Adrenal gland (tissue), 12 donors: ENCODE data around the gene GLI1. TPM values are rescaled to one million over a fixed set of nuclear protein-coding genes. Genes with fewer than 3 reads are reported as not detected.

Source experiments
- DNase-seq, 7 donors: peaks; one replicate each; pipeline ENCODE4 v3.0.0-alpha.2; 2019 to 2020
- H3K27ac ChIP-seq, 5 donors: fragments of 200-600 bp; sonication (generic) in 4 of 5; 1 replicate in 3 of 5; 2 replicates in 2 of 5; pipeline versions ENCODE4 v1.5.1 to v1.8.0; 2016 to 2020; ENCODE audit warnings: mild to moderate bottlenecking in 1 of 5
- H3K27me3 ChIP-seq: fragments of 200-600 bp; 2 replicates; pipeline ENCODE4 v1.8.0; 2021
- H3K36me3 ChIP-seq, 2 donors: fragments of 200-600 bp; replicated peaks in 1 of 2; 1 replicate in 1 of 2; 2 replicates in 1 of 2; pipeline versions ENCODE4 v1.5.1 to v1.8.0; 2018 to 2022
- H3K4me1 ChIP-seq, 2 donors: fragments of 200-600 bp; replicated peaks in 1 of 2; 1 replicate in 1 of 2; 2 replicates in 1 of 2; pipeline versions ENCODE4 v1.5.1 to v1.8.0; 2018 to 2021
- H3K4me3 ChIP-seq, 4 donors: fragments of 200-600 bp; sonication (generic) in 3 of 4; one replicate each; pipeline ENCODE4 v1.5.1; 2016 to 2018
- H3K9me3 ChIP-seq, 3 donors: fragments of 200-600 bp; sonication (generic) in 1 of 3; replicated peaks in 1 of 3; 1 replicate in 2 of 3; 2 replicates in 1 of 3; pipeline versions ENCODE4 v1.5.1 to v1.8.0; 2016 to 2021
- POLR2A ChIP-seq, 2 donors: fragments of 450-650 bp; IDR thresholded peaks; one replicate each; pipeline ENCODE4 v1.6.1; 2017; ENCODE audit warnings: antibody characterized with exemption in 2 of 2, mild to moderate bottlenecking in 2 of 2, moderate library complexity in 1 of 2
- WGBS, 4 donors: extraction: QIAGEN DNeasy Blood & Tissue Kit in 2 of 4; methylation state at CpG; one replicate each; pipeline versions ENCODE4 v1.1.5 to v1.1.7; 2013 to 2017; 5-methylcytosine and 5-hydroxymethylcytosine counted together
- intact Hi-C, 2 donors: fragments of 100-400 bp; cut with DNase I; formaldehyde crosslinking; loops; one replicate each; pipeline versions ENCODE4 v1.14.1 to v1.15.0; 2022 to 2023
- polyA plus RNA-seq, 3 donors: library from polyadenylated mRNA; stranded (reverse); fragments of 200-250 nt in 2 of 3; fragments of 350-450 nt in 1 of 3; fragmentation: Illumina TruSeq in 1 of 3; extraction: RNeasy Lipid Tissue Mini Kit (QIAGEN cat#74804) in 1 of 3; gene quantifications; one replicate each; pipeline ENCODE4 v1.2.3, GENCODE V29; 2013 to 2014
- total RNA-seq, 9 donors: library from RNA; depleted of rRNA in 4 of 9; stranded (reverse); fragments of >200 nt in 4 of 9; fragments of 120-200 nt in 1 of 9; fragmentation: NEBNext Ultra II Directional in 1 of 9; extraction: Animal tissue kit (Norgen Biotek cat#: 25700) in 1 of 9; gene quantifications; one replicate each; pipeline versions ENCODE4 v1.1.0 to v1.2.4, GENCODE V29; 2013 to 2023
- TF ChIP-seq, protein P1 (sequence below), 6 experiments: fragments of 450-650 bp in 4 of 6; fragments of 200-600 bp in 2 of 6; sonication (generic) in 1 of 6; IDR thresholded peaks; 1 replicate in 5 of 6; 2 replicates in 1 of 6; pipeline versions ENCODE4 v1.5.1 to v1.8.0; 2016 to 2021; ENCODE audit warnings: antibody characterized with exemption in 6 of 6, mild to moderate bottlenecking in 2 of 6, moderate library complexity in 1 of 6
- donor health status: healthy with polysubstance abuse.
- donor health status: Bipolar disorder and iron deficiency.
- donor health status: DM: yes; HTN: yes; CAD: no.
- donor health status: DM: no; HTN: no; CAD: no.
- donor health status: DM: no; HTN: no; CAD: no.
- donor health status: DM: yes; HTN: yes; CAD: no.

GLI1 gene
- total and polyA plus RNA-seq, 12 donors: 0.30 to 7.2 (median 1.4) TPM

DNA sequence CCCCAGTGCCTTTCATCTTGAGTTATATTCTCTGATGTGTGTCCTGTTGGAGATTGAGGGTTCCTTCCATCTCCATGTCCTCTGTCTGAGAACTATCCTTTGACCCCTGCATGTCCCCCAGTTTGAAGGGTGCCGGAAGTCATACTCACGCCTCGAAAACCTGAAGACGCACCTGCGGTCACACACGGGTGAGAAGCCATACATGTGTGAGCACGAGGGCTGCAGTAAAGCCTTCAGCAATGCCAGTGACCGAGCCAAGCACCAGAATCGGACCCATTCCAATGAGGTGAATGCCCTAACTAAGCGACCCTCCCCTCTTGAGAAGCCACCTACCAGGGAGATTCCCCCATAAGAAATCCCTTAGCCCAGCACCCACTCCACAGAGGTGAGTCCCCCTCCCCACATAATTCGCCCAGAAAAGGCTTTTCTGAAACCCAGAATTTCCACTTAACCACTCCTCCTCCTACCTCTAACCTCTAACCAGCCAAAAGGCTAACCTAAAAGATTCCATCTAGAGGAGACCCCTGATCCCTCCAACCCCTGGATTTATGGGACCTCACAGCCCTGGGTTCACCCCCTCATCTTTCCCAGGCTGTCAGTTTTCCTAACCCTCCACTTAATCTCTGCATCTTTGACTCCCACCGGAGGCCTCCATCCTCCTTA is 7.8 kb downstream of the GLI1 start:
- WGBS, 4 donors: 77 to 84% (median 81%) methylated on average over 8 to 12 of the region's 12 CpGs
- no peak for TF ChIP-seq POLR2A (IDR thresholded peaks at IDR 0.05)
- TF ChIP-seq, protein P1, sequence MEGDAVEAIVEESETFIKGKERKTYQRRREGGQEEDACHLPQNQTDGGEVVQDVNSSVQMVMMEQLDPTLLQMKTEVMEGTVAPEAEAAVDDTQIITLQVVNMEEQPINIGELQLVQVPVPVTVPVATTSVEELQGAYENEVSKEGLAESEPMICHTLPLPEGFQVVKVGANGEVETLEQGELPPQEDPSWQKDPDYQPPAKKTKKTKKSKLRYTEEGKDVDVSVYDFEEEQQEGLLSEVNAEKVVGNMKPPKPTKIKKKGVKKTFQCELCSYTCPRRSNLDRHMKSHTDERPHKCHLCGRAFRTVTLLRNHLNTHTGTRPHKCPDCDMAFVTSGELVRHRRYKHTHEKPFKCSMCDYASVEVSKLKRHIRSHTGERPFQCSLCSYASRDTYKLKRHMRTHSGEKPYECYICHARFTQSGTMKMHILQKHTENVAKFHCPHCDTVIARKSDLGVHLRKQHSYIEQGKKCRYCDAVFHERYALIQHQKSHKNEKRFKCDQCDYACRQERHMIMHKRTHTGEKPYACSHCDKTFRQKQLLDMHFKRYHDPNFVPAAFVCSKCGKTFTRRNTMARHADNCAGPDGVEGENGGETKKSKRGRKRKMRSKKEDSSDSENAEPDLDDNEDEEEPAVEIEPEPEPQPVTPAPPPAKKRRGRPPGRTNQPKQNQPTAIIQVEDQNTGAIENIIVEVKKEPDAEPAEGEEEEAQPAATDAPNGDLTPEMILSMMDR (IDR thresholded peaks at IDR 0.05): no peak

DNA sequence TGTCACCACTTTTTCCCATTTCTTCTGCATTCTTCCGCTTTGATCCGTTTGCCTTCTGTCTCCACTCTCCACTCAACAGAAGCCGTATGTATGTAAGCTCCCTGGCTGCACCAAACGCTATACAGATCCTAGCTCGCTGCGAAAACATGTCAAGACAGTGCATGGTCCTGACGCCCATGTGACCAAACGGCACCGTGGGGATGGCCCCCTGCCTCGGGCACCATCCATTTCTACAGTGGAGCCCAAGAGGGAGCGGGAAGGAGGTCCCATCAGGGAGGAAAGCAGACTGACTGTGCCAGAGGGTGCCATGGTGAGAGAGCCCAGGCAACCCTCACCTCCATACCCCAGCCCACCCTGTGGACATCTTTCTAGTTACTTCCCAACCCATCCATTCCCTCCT is 8.3 kb downstream of the GLI1 start:
- intact Hi-C loops: no loop called here
- 73 to 84% (median 78%) methylated on average over 9 to 11 of the region's 11 CpGs for WGBS, 4 donors
- no peak overlapping the region for H3K27ac ChIP-seq
- H3K36me3 ChIP-seq: no peaks in the 10 kb centered on the region
- DNase-seq: no peak
- TF ChIP-seq, protein P1 (IDR thresholded peaks at IDR 0.05): no peak
- TF ChIP-seq POLR2A (IDR thresholded peaks at IDR 0.05): no peak
- no peaks in the 10 kb centered on the region for H3K9me3 ChIP-seq
- no peak overlapping the region for H3K4me3 ChIP-seq
- no peaks in the 10 kb centered on the region for H3K27me3 ChIP-seq
- H3K4me1 ChIP-seq: no peaks in the 10 kb centered on the region

More for the DNA sequence above, 7.8 kb downstream of the GLI1 start:
- no peaks in the 10 kb centered on the region for H3K9me3 ChIP-seq
- H3K4me1 ChIP-seq: peaks cover 3 to 5% of the 10 kb centered on the region in 2 donors
- no peak for DNase-seq
- intact Hi-C loops: no loop called here
- H3K27ac ChIP-seq: no peak overlapping the region
- H3K36me3 ChIP-seq: no peaks in the 10 kb centered on the region
- H3K4me3 ChIP-seq: no peak overlapping the region
- H3K27me3 ChIP-seq: no peaks in the 10 kb centered on the region

DNA sequence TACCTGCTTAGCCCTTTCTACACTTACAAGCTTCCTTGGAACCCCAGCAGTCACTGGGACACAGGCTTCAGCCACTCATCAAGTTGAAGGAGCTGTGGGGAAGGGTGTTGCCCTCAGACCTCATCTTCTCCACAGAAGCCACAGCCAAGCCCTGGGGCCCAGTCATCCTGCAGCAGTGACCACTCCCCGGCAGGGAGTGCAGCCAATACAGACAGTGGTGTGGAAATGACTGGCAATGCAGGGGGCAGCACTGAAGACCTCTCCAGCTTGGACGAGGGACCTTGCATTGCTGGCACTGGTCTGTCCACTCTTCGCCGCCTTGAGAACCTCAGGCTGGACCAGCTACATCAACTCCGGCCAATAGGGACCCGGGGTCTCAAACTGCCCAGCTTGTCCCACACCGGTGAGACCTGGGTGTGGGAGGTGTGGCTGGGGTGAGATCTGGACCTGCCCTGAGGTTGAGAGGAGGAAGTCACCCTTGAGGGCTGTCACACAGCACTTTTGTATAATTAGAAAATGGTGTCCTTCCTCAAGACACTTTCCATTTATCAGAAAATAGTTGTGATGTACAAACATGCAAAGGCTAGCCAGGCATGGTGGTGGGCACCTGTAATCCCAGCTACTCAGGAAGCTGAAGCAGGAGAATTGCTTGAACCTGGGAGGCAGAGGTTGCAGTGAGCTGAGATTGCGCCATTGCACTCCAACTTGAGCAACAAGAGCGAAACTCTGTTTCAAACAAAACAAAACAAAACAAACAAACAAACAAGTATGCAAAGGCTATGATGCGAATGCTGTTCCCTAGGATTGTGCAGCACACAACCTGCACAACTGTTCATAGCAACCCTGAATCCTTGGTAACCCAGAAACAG is 9.9 kb downstream of the GLI1 start:
- 82 to 88% (median 84%) methylated on average over 4 to 10 of the region's 10 CpGs for WGBS, 4 donors
- no peaks in the 10 kb centered on the region for H3K9me3 ChIP-seq
- H3K27ac ChIP-seq: no peak overlapping the region
- no peaks in the 10 kb centered on the region for H3K36me3 ChIP-seq
- no peak overlapping the region for H3K4me3 ChIP-seq
- no peak for DNase-seq
- peaks cover 12% of the 10 kb centered on the region for H3K27me3 ChIP-seq
- H3K4me1 ChIP-seq: no peaks in the 10 kb centered on the region
- TF ChIP-seq POLR2A (IDR thresholded peaks at IDR 0.05): no peak
- TF ChIP-seq, protein P1 (IDR thresholded peaks at IDR 0.05): no peak
- intact Hi-C loops: no loop called here

DNA sequence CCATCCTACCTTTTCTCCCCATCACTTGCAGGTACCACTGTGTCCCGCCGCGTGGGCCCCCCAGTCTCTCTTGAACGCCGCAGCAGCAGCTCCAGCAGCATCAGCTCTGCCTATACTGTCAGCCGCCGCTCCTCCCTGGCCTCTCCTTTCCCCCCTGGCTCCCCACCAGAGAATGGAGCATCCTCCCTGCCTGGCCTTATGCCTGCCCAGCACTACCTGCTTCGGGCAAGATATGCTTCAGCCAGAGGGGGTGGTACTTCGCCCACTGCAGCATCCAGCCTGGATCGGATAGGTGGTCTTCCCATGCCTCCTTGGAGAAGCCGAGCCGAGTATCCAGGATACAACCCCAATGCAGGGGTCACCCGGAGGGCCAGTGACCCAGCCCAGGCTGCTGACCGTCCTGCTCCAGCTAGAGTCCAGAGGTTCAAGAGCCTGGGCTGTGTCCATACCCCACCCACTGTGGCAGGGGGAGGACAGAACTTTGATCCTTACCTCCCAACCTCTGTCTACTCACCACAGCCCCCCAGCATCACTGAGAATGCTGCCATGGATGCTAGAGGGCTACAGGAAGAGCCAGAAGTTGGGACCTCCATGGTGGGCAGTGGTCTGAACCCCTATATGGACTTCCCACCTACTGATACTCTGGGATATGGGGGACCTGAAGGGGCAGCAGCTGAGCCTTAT is 10.8 kb downstream of the GLI1 start:
- H3K27ac ChIP-seq: no peak overlapping the region
- TF ChIP-seq POLR2A (IDR thresholded peaks at IDR 0.05): no peak
- TF ChIP-seq, protein P1 (IDR thresholded peaks at IDR 0.05): no peak
- no peak overlapping the region for H3K4me3 ChIP-seq
- peaks cover 21% of the 10 kb centered on the region for H3K27me3 ChIP-seq
- WGBS, 4 donors: 86 to 91% (median 88%) methylated on average over 7 to 14 of the region's 14 CpGs
- no peaks in the 10 kb centered on the region for H3K36me3 ChIP-seq
- intact Hi-C loops: no loop called here
- DNase-seq: no peak
- H3K9me3 ChIP-seq: no peaks in the 10 kb centered on the region
- H3K4me1 ChIP-seq: peaks cover 3 to 6% of the 10 kb centered on the region in 2 donors
